NCI-H2171 treated with DMSO at 0.1 percent for 48 hours (cell line): ENCODE data around the gene SATB2.

Experiments used
- DNase-seq: peaks from one replicate; lab custom pipeline; 2025; lab: John Stamatoyannopoulos, UW

SATB2 gene

DNA sequence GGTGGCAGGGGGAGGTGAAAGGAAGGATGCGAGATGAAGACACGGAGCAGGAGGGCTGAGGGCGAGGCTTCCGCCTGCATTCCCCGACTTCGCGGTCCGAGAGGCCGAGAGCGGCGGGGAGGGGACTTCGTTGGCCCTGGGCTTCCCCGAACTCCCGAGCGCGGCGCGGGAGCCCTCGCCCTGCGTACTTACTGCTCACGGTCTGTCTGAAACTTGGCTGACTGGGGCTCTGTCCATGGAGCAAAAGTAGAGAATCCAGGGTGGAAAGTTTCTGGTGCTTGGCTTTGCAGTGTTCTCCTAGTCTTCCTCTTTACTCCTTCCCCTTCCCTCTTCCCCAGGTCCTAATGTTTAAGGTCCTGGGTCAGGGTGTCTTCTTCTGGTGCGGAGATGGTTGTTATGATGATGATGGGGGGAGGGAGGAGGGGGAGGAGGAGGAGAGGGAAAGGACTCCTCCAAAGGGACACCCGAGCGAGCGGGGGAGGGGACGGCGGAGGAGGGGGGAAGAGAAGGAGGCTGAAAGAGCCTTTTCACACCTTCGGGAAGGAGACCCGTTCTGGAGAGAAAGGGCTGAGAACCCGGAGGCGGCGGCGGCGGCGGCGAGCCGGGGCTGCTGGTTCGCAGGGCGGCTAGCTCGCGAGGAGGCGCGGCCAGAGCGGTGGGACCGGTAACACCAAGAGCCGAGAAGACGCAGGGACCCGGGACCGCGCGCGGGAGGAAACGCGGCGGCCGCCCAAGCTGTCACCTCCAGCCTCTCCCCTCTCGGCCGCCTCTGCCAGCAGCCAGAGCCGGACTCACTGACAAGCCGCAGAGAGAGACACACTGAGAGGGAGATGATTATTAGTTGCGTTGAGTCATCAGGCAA, at the start of gene SATB2:
SATB2 (minus strand) TSS at position 793 of the 862 bp plus-strand sequence. CDS start 1,902 bp downstream, outside the sequence.
- DNase-seq: peak; percentile 56

DNA sequence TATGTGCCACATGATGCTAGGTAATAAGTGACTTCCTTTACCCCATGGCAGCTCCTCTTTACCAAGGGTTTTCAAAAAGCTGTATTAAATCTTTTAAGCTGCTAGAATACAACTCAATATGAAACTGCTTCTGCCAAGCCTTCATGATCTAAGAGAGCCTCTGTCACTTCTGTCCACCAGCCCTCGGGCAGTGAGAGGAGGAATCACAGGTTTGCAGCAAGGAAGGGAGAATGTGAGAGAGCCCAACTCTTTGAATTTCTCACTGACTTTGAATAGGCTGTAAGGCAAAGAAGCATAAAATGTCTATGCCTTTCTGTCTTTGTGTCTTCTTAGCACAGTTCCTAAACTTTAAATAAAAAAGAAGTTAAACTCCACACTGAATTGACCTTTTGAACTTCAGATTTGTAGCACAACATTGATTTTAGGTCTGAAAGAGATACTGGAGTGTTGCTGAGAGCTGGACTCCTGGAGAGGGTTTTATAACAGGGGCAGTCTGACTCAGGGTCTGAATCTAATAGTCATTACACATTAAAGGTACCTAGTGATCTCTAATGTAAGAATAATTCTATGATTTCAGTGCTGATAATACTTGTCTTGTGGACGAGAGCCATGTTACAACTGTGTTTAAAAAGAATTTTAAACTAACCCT, 48.1 kb upstream of the SATB2 start:
- DNase-seq: no peak

DNA sequence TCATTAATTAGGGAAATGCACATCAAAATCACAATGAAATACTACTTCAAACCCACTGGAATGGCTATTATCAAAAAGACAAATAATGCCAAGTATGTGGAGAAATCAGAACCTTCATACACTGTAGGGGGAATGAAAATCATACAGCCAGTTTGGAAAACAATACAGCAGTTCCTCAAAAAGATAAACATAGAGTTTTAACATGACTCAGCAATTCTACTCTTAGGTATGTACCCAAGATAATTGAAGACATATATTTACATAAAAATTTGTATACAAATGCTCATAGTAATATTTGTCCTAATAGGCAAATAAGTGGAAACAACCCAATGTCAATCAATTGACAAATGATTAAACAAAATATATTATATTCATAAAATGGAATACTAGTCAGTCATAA, 45.4 kb upstream of the SATB2 start:
- no peak for DNase-seq

DNA sequence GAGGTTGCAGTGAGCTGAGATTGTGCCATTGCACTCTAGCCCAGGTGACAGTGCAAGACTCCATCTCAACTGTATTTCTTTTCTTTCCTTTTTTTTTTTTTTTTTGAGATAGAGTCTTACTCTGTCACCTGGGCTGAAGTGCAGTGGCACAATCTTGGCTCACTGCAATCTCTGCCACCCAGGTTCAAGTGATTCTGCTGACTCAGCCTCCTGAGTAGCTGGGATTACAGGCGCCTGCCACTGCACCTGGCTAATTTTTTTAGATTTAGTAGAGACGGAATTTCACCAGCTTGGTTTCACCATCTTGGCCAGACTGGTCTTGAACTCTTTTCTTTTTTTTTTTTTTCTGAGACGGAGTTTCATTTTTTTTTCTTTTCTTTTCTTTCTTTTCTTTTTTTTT, 41.3 kb upstream of the SATB2 start:
- no peak for DNase-seq

DNA sequence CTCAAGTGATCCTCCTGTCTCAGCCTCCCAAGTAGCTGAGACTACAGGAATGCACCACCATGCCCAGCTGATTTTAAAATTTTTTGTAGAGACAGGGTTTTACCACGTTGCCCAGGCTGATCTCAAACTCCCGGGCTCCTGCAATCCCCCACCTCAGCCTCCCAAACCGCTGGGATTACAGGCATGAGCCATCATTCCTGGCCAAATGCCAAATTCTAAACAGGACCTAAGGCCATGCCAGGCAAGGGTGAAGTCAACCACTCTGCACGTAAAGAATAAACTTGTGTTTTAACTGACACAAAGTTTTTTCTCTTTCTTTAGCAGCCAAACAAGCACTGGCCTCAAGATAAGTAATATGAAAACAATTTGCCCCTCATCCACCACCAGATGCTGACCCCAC, 37.4 kb upstream of the SATB2 start:
- no peak for DNase-seq

DNA sequence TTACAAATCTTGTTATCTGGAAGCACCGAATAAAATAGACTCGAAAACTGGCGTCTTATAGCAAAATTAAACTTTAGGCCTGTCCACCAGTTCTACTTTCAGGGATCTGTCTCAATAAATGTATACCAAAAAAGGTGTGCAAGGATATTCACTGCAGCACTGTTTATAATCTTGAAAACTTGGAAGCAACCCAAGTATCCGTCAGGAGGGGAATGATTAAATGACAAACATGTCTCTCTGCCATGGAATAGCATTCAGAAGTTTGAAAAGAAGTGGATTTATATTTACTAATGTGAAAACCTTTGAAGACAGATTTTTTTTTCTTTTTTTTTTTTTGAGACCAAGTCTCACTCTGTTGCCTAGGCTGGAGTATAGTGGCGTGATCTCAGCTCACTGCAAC, 32.3 kb upstream of the SATB2 start:
- peak; percentile 51 for DNase-seq

DNA sequence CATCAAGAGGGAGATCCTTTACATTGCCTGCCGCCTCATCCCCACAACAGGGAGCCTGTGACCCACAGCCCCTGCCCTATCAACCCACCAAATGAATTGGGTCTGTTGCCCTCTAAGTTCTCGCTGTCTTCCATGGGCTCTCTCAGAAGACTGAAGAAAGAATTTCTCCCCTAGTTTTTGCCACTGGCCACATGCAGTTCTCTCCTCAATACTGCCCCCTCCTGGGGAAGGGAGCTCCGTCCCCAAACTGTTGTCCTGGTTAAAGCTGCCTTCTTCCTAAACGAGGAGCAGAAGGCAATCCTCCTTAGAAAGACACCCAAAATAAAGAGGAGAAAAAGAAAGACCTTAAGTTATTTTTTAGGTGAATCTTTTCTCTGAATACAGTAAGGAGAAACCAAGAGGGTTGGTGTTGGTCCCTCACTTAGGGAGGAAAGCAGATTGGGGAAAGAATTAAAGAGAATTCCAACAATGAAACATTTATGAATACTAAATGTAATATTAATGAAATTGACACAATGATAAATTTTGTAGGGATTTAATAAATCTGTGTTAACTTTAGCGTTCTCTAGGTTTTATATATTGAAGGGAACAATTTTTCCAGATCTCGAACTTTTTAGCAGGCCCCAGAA, 31.1 kb upstream of the SATB2 start:
- DNase-seq: no peak

DNA sequence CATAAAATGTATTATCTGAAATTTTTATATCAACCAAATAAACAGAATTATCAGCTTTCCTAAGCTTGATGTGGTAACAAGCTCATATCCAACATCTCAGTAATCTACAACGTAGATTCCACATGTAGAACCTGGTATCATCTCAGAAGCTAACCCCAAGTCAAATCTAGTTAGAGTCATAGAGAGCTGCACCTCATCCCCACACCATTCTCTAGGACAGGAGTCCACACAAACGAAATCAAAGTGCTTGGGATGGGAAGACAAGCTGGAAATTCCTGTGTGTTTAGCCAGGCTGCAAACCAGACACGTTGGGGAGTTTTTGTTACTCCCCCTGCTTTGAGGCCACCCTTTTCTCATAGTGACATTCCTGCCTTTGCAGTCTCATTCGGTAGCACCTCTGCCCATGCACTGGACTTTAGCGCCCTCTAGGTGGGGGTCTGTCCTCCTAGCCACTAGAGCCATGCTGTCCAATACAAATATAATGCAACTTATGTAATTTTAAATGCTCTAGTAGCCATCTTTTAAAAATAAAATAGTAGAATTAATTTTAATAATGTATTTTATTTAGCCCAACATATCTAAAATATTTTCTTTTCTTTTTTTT, 28.1 kb upstream of the SATB2 start:
- DNase-seq: peak; percentile 48

DNA sequence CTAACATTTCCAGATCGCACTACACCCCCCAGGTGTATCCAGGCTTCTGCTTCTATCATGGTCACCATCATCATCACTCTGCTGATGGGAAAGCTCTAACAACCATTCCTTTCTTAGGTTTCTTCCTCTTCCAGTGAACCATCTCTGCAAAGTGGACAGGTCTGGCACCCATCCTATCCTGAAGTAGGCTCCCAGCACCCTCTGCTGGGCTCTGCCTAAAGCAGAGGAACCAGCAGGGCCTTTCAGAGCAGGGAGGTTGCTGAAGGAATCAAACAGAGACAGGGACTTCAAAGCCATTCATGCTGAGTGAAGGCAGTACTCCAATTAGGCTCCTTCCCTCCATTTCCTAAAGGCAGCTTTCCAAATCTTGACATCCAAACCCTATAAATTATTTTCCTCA, 27.2 kb upstream of the SATB2 start:
- DNase-seq: no peak

DNA sequence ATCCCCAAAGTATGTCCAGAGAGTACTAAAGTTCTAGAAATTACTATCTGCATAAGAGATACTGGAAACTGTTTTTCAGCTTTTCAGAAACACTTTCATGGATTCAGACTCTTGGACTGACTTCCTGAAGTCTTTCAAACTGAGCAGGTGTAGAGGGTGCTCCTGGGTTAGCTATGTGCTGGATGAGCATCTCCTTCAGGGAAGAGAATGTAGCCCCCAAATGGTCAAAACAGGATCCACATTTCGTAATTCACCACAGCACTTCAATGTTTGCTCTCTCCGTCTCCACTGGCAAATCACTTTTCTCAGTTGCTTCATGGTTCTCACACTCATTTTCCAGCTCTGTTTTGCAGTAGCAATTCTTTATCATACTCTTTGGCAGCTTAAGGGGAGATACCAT, 23.2 kb upstream of the SATB2 start:
- no peak for DNase-seq

DNA sequence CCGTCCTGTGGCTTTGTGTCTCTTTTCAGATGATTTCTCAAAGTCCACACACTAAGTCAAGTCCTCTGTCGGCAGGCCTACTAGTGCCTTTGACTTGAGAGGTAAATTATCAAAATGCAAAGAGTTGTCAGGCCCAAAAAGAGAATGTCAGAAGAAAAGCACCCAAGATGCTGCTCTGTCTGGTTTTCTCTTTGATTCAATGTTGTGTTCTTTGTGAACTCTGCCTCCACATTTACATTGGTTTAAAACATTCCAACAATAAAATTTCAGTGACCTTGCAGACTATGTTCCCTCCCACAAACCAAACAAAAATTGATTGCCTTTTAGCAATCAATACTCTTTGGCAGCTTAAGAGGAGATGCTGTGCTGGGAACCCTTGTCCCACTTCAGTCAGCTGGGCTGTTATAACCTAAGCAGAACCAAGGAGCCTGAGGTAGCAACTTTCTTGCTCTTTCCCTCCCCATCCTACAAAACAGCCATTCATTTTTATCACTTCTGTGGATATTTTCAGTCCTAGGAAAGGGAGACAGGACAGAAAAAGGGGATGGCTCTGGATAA, 19.6 kb upstream of the SATB2 start:
- no peak for DNase-seq

DNA sequence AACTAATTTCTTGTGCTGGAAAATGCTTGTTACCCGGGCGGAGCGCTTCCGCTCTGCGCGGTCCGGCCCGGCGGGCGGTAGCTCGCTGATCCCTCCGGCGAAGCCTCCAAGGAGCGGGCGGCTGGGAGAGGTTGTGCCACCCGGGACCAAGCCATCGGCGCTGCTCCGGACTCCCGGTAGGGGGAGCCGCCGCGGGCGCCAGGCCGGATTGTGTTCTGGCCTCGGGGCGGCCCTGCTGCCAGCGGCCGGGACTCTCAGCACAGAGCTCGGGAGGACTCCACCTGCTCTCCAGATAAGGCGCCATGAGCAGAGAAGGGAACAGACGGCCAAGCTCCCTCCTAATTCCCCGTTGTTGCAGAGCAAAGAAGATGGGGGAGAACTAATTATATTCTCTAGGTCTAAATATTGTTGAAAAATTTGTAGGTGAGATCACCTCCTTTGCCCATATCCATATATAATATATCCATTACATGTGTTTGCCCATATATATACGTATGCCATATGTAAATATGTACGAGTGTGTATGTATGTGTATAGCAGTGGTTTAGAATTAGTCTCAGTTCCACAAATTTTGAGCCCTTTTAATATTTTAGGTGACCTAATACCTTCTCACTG, 13.8 kb upstream of the SATB2 start:
- peak; percentile 76 for DNase-seq

DNA sequence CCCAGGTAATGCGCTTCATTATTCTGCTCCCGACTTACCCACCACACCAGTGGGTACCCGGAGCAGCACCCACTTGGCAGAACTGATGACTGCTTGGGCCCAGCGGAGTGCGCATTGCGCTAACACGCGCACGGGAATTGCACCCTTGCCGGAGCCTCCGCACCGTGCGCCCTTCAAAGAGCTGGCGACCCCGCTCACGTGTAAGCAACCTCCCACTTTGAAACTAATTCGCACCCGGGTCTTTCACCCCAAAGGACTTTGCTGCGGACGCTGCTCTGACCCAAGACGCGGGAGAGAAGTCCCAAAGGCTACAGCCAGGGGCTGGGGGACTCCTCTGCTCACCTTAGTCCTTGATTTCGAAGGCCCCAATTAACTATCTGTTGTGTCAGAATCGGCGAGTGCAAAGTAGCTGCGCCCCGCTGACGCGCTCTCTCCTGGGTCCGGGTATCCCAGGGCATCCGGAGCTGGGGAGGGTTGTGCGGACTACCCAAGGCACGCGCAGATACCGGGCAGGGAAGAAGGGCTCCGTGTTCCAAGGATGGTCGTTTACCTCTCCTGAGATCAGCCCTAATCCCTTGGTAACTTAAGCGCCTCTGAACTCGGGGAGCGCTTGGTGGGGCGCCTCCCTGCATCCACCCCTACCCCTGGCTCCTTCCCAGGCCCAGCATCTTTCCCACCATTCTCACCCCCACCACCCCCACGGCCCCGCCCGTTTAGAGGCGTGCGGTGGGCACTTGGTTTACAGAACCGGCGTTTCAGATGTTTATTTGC, 13.1 kb upstream of the SATB2 start:
- DNase-seq: no peak

DNA sequence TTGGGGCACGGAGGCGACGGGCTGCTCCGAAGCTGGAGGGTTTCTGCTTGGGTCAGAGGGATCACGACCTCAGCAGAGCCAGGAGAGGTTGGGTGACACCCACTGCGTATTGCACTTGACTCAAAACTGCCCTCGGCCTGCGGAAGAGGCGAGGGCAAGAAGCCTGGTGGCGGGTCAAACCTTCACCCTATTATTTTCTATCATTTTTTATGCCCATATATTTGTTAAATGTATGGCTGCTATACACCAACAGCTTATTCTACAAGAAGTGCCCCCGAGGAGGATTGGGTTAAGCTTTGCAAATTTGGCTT, 12.6 kb upstream of the SATB2 start:
- DNase-seq: no peak

DNA sequence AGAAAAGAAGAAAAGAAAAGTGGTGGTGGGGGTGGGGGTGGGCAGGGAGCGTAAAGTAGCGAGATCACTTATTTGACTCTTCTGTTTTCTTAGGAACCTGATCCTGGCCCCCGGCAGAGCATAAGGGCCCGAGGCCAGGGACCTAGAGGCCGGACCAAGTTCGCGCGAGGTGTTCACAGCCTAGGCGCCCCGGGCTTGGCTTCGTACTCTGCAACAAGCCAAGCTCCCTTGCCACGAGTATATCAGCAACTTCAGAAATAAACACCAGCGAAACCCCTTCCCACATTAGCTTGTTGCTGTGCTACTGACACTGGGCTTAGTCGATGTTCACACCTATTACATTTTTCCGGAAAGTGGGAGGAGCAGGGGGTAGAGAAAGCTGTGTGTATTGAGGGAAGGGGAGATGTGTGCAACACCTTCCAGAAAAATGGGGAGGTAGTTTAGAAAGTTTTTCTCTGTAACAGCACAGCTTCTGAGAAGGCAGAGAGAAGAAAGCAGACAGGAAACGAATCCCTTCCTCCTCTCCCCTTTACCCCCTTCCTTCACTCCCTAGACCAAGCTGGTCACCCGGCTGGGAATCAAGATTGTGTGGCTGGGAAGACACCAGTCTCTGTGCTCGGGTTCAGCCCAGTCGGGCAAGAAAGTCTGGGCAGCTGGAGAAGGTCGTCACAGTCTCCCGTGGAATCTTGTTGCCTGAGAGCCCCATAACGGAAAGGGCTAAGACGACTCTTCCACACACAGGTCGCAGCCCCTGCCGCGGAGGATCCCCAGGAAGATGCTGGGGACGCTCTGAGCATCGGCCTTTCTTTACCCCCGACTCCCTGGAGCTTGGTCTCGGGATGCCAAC, 12.0 kb upstream of the SATB2 start:
- no peak for DNase-seq

DNA sequence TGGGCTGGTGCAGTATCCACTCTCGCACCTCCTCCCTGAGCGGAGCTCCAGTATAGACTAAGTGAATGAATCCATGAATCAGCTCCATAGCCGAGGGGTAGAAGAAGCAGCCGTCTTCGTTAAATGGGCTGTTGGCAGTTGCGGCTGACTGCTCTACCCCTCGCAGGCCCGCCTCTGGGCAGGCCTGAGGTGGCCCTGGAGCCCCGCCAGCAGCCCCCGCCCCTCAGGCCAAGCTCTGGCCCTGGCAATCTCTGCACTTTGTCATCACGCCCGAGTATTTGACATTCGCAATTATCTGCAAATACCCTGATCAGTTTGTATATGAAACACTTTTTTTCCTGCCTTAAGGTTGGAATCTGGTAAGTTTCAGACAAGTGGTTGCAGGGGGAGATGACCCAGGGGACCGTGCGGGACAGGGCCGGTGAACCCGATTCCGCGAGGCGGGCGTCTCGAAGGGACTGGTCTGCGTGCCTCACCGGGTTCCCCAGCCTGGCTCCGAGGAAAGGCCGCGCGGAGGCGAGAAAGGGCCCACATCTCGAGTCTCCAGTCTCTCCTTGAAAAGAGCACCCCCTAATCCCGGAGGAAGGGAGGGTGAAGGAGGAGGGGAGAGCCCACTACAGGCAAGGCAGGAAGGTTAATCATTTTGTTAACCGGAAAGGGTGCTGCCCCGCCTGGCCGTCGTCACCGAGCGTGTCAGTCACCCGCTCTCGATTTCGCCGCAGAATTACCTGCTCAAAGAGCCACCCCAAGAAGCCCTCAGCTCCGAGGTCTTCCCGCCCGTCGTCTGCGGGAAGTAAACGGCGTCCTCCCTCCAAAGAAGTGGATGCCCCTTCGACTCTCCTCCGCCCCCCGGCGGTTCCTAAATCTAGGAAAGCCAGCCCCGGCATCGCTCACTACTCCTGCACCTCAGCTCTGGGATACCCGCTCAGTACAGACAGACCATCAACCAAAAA, 11.1 kb upstream of the SATB2 start:
- DNase-seq: no peak

DNA sequence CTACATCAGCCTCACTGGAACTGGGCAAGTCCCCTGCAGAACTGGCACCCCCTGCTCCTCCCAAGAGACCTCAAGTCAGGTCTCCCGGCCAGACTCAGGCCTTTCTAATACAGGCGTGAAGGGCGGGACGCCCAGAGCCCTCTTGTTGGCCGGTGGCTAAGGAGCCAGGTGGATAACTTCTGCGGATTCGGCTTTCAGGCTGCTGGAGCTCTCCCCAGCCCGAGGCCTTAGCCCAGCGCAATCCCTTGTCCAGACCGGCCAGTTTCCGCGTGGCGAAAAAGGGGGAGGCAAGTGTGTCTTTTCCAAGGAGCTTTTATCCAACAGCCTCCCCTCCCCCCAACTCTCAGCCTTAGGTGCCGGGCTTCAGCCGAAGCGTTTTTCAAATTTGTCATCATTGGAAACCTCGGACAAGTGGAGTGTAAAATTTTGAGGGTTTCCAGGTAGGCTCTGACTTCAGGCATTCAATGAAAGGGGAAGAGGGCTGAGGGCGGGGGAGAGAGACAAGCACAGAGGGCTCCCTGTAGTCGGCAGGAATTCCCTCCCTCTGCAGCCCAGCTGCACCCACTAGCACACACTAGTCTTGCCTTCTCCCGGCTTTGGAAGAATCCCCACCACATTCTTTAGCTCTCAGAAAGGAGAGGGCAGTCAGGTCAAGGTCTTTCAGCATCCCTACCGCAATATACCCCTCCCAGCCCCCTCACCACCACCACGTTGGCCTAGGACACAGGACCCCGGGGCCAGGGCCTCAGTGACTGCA, 9.5 kb upstream of the SATB2 start:
- no peak for DNase-seq

DNA sequence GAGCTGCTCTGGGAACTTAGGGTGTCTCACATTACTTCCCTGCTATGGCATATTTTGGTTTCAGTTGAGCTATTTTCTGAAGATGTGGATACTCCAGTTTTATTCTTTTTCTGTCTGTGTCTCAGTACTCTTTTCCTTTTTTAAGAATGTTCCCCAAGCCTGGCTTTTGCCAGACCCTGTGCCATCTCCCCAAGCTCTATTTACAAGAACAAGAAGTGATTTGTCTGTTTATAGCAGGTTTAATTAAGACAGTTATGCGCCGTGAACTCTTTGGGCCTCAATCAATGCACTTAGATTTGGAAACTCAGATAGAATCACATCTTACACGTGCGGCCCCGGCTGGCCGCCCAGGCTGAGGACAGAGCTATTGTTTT, 8.9 kb upstream of the SATB2 start:
- no peak for DNase-seq
